ENCODE data around the gene ABTB2.

GRCh38 chr11:34173050-34173449 is 184.8 kb downstream of the ABTB2 start:
- TF ChIP-seq CREB5 (CRISPR knock-in tag; IDR thresholded peaks at IDR 0.05; ENCODE audit: low read depth): no peak
- TF ChIP-seq PATZ1 (CRISPR knock-in tag; IDR thresholded peaks at IDR 0.05; ENCODE audit: borderline replicate concordance): no peak
- no peak for TF ChIP-seq ZFP3 (CRISPR knock-in tag; IDR thresholded peaks at IDR 0.05)
- no peak for TF ChIP-seq BACH2 (CRISPR knock-in tag; IDR thresholded peaks at IDR 0.05; ENCODE audit: borderline replicate concordance)
- TF ChIP-seq PPARA (CRISPR knock-in tag; IDR thresholded peaks at IDR 0.05; ENCODE audit: borderline replicate concordance): no peak
- no peak for TF ChIP-seq ZFP30 (CRISPR knock-in tag; IDR thresholded peaks at IDR 0.05)
- TF ChIP-seq TOX (CRISPR knock-in tag; IDR thresholded peaks at IDR 0.05; ENCODE audit: borderline replicate concordance): no peak
- TF ChIP-seq SNAI2 (CRISPR knock-in tag; IDR thresholded peaks at IDR 0.05): no peak
- no peak for TF ChIP-seq ISL1 (CRISPR knock-in tag; IDR thresholded peaks at IDR 0.05)
- no peak for TF ChIP-seq ZNF565 (CRISPR knock-in tag; conservative IDR thresholded peaks at IDR 0.05; ENCODE audit: low read depth)

Measured in SK-N-SH treated with all-trans-retinoic acid at 6 μM for 48 hours (cell line).